Measurements from ENCODE around the gene NEDD9.

The NEDD9 gene

DNA sequence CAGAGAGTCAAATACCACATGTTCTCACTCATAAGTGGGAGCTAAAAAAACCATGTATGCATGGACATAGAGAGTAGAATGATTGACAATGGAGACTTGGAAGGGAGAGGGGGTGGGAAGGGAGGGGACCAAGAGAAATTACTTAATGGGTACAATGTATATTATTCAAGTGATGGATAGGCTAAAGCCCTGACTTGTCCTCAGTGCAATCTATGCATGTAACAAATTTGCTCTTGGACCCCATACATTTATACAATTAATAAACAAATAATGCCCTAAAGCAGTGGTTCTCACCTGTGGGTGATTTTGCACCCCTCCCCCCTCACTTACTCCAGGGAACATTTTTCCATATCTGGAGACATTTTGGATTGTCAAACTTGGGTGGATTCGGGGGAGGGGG lies 33.5 kb upstream of the NEDD9 start:
- Histone ChIP-seq H3K36me3 (peaks cover 14% of the 10 kb centered on the region), H3K27me3 (no peaks in the 10 kb centered on the region), H3K4me3 (ENCODE audit: low read depth in 1 of 2, low read length in 1 of 2) (no peak overlapping the region), H3K27ac (peak overlapping the region; percentile 1), H3K4me1 (ENCODE audit: control insufficient read depth in 1 of 2, insufficient read depth in 1 of 2, low read depth in 1 of 2, low read length in 1 of 2) (no peaks in the 10 kb centered on the region), H3K9me3 (no peaks in the 10 kb centered on the region)
- TF ChIP-seq, protein P1, sequence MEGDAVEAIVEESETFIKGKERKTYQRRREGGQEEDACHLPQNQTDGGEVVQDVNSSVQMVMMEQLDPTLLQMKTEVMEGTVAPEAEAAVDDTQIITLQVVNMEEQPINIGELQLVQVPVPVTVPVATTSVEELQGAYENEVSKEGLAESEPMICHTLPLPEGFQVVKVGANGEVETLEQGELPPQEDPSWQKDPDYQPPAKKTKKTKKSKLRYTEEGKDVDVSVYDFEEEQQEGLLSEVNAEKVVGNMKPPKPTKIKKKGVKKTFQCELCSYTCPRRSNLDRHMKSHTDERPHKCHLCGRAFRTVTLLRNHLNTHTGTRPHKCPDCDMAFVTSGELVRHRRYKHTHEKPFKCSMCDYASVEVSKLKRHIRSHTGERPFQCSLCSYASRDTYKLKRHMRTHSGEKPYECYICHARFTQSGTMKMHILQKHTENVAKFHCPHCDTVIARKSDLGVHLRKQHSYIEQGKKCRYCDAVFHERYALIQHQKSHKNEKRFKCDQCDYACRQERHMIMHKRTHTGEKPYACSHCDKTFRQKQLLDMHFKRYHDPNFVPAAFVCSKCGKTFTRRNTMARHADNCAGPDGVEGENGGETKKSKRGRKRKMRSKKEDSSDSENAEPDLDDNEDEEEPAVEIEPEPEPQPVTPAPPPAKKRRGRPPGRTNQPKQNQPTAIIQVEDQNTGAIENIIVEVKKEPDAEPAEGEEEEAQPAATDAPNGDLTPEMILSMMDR (IDR thresholded peaks at IDR 0.05), result no peak

DNA sequence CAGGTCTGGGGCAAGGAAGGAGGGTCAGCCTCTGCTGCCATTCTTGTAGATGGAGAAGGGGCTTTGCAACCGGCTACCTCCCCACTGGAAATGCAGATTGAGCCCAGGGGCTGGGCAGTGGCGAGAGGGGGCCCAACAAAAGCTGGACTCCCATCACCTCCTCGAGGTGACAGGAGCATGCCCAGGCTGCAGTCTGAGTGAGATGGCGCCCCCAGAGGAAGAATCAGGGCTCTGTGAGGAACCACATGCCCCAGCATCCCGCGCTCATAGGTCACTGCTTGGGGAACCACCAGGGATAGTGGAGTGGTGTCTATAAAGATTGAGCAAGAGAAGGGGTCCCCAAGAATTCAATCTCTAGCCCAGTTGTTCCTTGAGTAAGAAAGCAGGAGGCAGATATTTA lies 31.6 kb upstream of the NEDD9 start:
- H3K4me3 ChIP-seq (ENCODE audit: low read depth in 1 of 2, low read length in 1 of 2), result no peak overlapping the region
- H3K9me3 ChIP-seq, result no peaks in the 10 kb centered on the region
- no peaks in the 10 kb centered on the region for H3K4me1 ChIP-seq (ENCODE audit: control insufficient read depth in 1 of 2, insufficient read depth in 1 of 2, low read depth in 1 of 2, low read length in 1 of 2)
- H3K36me3 ChIP-seq, result peaks cover 17% of the 10 kb centered on the region
- H3K27me3 ChIP-seq, result no peaks in the 10 kb centered on the region
- no peak overlapping the region for H3K27ac ChIP-seq
- TF ChIP-seq, protein P1 (IDR thresholded peaks at IDR 0.05), result no peak

DNA sequence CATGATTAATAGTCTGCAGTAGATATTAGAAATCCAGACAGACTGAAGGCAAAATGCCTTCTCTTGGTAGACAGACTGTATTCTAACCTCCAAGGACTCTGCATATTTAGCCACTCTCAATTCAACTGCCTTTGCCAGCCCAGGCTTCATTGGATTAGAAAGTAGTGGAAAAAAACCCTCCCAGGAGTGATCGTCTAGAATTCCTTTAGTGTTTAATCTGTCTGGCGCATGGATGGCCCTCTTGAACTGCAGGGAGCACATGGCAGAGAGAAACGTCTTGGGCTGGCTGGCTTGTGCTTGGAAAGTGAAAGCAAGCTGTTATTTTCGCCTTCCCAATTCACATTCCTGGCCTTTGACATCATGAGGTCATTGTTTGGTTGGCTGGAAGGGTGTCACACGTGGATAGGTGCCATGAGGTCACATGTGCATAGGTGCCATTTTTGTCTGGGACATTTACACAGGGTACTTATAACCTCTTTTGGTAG lies 30.9 kb upstream of the NEDD9 start:
- TF ChIP-seq, protein P1 (IDR thresholded peaks at IDR 0.05), result no peak
- Histone ChIP-seq H3K4me1 (ENCODE audit: control insufficient read depth in 1 of 2, insufficient read depth in 1 of 2, low read depth in 1 of 2, low read length in 1 of 2) (no peaks in the 10 kb centered on the region), H3K9me3 (no peaks in the 10 kb centered on the region), H3K27me3 (no peaks in the 10 kb centered on the region), H3K4me3 (ENCODE audit: low read depth in 1 of 2, low read length in 1 of 2) (no peak overlapping the region), H3K36me3 (peaks cover 23% of the 10 kb centered on the region), H3K27ac (no peak overlapping the region)

DNA sequence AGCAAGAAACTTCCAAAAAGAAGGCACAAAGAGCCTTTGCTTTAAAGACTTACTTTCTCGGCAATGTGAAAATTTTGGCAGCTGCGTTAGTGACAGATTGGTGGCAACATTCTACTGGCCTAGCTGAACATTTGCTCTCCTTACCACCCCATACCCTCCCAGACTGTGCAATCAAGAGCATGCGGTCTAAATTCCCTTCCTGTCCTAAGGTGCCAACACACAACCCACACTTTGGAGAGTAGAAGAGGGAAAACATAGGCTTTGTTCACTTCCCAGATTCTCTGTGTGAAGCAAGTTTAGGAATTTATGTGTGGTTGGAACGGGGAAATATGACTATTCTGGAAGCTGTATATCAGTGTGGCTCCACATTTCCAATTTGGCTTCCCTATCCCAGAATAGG lies 29.8 kb upstream of the NEDD9 start:
- peaks cover 23% of the 10 kb centered on the region for H3K36me3 ChIP-seq
- TF ChIP-seq, protein P1 (IDR thresholded peaks at IDR 0.05), result no peak
- no peak overlapping the region for H3K4me3 ChIP-seq (ENCODE audit: low read depth in 1 of 2, low read length in 1 of 2)
- no peaks in the 10 kb centered on the region for H3K4me1 ChIP-seq (ENCODE audit: control insufficient read depth in 1 of 2, insufficient read depth in 1 of 2, low read depth in 1 of 2, low read length in 1 of 2)
- no peaks in the 10 kb centered on the region for H3K9me3 ChIP-seq
- no peaks in the 10 kb centered on the region for H3K27me3 ChIP-seq
- H3K27ac ChIP-seq, result no peak overlapping the region

DNA sequence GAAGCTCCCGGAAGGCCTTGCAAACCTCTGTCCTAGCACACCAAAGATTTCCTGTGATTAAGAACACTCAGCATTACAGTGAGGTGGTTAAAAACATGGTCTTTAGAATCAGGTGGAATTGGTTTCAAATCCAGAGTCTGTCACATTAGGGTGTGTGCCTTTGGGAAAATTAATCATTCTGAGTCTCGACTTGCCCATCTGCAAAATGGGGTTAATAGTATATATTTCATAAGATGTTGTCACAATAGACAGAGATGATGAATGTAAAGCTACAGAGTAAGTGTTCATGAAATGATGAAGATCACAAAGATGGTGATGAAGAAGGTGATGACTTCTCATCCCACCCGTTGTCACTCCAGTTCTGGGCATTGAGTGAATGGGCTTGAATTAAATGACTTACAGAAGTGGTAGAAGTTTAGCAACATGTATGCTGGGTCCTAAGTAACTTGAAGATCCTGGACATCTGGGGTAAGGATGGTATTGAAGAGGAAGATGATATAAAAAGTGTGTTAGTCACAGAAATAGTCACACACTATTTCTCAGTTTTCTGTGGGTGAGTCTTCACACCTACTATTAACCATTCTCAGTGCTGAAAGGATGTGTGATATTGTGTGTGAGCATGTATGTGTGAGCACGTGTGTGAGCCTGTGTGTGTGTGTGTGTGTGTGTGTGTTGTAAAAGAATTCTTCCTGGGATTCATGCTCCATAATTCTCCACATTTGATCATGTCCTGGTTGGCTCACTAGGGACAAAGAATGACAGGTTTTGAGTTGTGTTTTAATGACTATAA lies 28.0 kb upstream of the NEDD9 start:
- Histone ChIP-seq H3K27ac (no peak overlapping the region), H3K9me3 (no peaks in the 10 kb centered on the region), H3K4me1 (ENCODE audit: control insufficient read depth in 1 of 2, insufficient read depth in 1 of 2, low read depth in 1 of 2, low read length in 1 of 2) (no peaks in the 10 kb centered on the region), H3K27me3 (no peaks in the 10 kb centered on the region), H3K4me3 (ENCODE audit: low read depth in 1 of 2, low read length in 1 of 2) (no peak overlapping the region), H3K36me3 (peaks cover 28% of the 10 kb centered on the region)
- TF ChIP-seq, protein P1 (IDR thresholded peaks at IDR 0.05), result no peak
